H1 (cell line): ENCODE measurements around the gene CD300C. TPM values are rescaled to one million over a fixed set of nuclear protein-coding genes. Genes with fewer than 3 reads are reported as not detected.

Experiments
- CTCF ChIA-PET: fragments of 300-600 bp; sonication (Branson Sonifier 250); formaldehyde crosslinking; loops from one replicate; lab custom pipeline; 2021; ENCODE audit not compliant: partially characterized antibody; lab: Charles Lee
- POLR2A ChIA-PET: fragments of 300-600 bp; sonication (Branson Sonifier 250); formaldehyde crosslinking; loops from one replicate; lab custom pipeline; 2021; ENCODE audit warnings: inconsistent platforms; ENCODE audit not compliant: partially characterized antibody; lab: Charles Lee
- DNase-seq, 2 experiments: peaks; one replicate each; pipeline versions ENCODE4 v3.0.0 to v3.0.0-alpha.2; 2010 to 2022; ENCODE audit warnings: low spot score in 2 of 2, low read depth in 1 of 2, mixed read lengths in 1 of 2
- FAIRE-seq: peaks from 2 replicates; lab custom pipeline; 2011; peaks lifted over from hg19 to GRCh38; lab: Jason Lieb, UNC
- H2AFZ ChIP-seq: 2 replicates; pipeline ENCODE4 v1.8.1; 2012; ENCODE audit warnings: low read length, inconsistent platforms
- H2AK5ac ChIP-seq: 2 replicates; pipeline ENCODE4 v1.6.1; 2013; ENCODE audit warnings: low read depth, low read length
- H2BK120ac ChIP-seq: replicated peaks from 2 replicates; pipeline ENCODE3; 2013; ENCODE audit warnings: low read depth, low read length, inconsistent platforms
- H2BK12ac ChIP-seq: 2 replicates; pipeline ENCODE4 v1.6.1; 2013; ENCODE audit warnings: low read depth, low read length
- H2BK15ac ChIP-seq: 2 replicates; pipeline ENCODE4 v1.6.1; 2013; ENCODE audit warnings: low read length
- H2BK20ac ChIP-seq: 2 replicates; pipeline ENCODE4 v1.6.1; 2013; ENCODE audit warnings: low read length
- H2BK5ac ChIP-seq: 2 replicates; pipeline ENCODE4 v1.6.1; 2013; ENCODE audit warnings: low read depth, low read length
- H3K14ac ChIP-seq: 2 replicates; pipeline ENCODE4 v1.6.1; 2013; ENCODE audit warnings: inconsistent platforms; ENCODE audit not compliant: insufficient read length
- H3K18ac ChIP-seq: 2 replicates; pipeline ENCODE4 v1.6.1; 2013; ENCODE audit warnings: low read length; ENCODE audit errors: extremely low read depth
- H3K23ac ChIP-seq: 2 replicates; pipeline ENCODE4 v1.6.1; 2013; ENCODE audit warnings: inconsistent platforms; ENCODE audit not compliant: insufficient read length
- H3K23me2 ChIP-seq: 2 replicates; pipeline ENCODE4 v1.6.1; 2013; ENCODE audit warnings: low read depth, low read length
- H3K27ac ChIP-seq: 2 replicates; pipeline ENCODE4 v1.6.1; 2011; ENCODE audit warnings: low read depth, low read length, inconsistent platforms
- H3K27me3 ChIP-seq, 4 experiments: replicated peaks in 1 of 4; 1 replicate in 1 of 4; 2 replicates in 3 of 4; pipeline versions ENCODE4 v1.6.1 to v1.8.1; 2011 to 2013; ENCODE audit warnings: low read length in 3 of 4, mild to moderate bottlenecking in 3 of 4, inconsistent platforms in 2 of 4, mixed read lengths in 2 of 4, moderate library complexity in 1 of 4; ENCODE audit not compliant: control insufficient read depth in 3 of 4, insufficient read depth in 3 of 4; ENCODE audit errors: extremely low read depth in 1 of 4
- H3K36me3 ChIP-seq, 4 experiments: 2 replicates each; pipeline versions ENCODE4 v1.6.1 to v1.8.1; 2011 to 2013; ENCODE audit warnings: mild to moderate bottlenecking in 4 of 4, low read length in 3 of 4, moderate library complexity in 2 of 4, control low read depth in 1 of 4, inconsistent platforms in 1 of 4; ENCODE audit not compliant: insufficient read depth in 4 of 4, control insufficient read depth in 2 of 4
- H3K4ac ChIP-seq: replicated peaks from 2 replicates; pipeline ENCODE3; 2013; ENCODE audit warnings: low read length, low read depth, mixed read lengths, inconsistent platforms; ENCODE audit not compliant: insufficient read length
- H3K4me1 ChIP-seq, 4 experiments: replicated peaks in 1 of 4; 1 replicate in 1 of 4; 2 replicates in 3 of 4; pipeline versions ENCODE4 v1.6.1 to v1.8.1; 2011 to 2013; ENCODE audit warnings: low read length in 3 of 4, inconsistent platforms in 2 of 4, mixed read lengths in 1 of 4; ENCODE audit not compliant: insufficient read depth in 4 of 4, control insufficient read depth in 3 of 4
- H3K4me2 ChIP-seq, 2 experiments: 2 replicates each; pipeline versions ENCODE4 v1.6.1 to v1.8.1; 2011 to 2013; ENCODE audit warnings: low read depth in 2 of 2, low read length in 2 of 2, control low read depth in 1 of 2, inconsistent platforms in 1 of 2, mild to moderate bottlenecking in 1 of 2; ENCODE audit not compliant: insufficient read depth in 1 of 2
- H3K4me3 ChIP-seq, 4 experiments: fragments of 200-600, 300-600 bp in 1 of 4; sonication (generic), shearing (Covaris generic), sonication (Bioruptor Twin) in 1 of 4; 2 replicates each; pipeline versions ENCODE4 v1.5.1 to v1.8.1; 2011 to 2016; ENCODE audit warnings: low read length in 4 of 4, low read depth in 3 of 4, control low read depth in 2 of 4, inconsistent platforms in 2 of 4, mild to moderate bottlenecking in 2 of 4, mixed read lengths in 1 of 4, moderate library complexity in 1 of 4; ENCODE audit not compliant: insufficient read depth in 2 of 4; ENCODE audit errors: extremely low read depth in 1 of 4
- H3K56ac ChIP-seq: replicated peaks from 2 replicates; pipeline ENCODE3; 2013; ENCODE audit warnings: low read depth, mild to moderate bottlenecking, mixed read lengths, low read length, inconsistent platforms; ENCODE audit not compliant: insufficient read length
- H3K79me1 ChIP-seq: 2 replicates; pipeline ENCODE4 v1.6.1; 2013; ENCODE audit warnings: low read depth, low read length, control low read depth
- H3K79me2 ChIP-seq, 2 experiments: 2 replicates each; pipeline versions ENCODE4 v1.6.1 to v1.8.1; 2012 to 2013; ENCODE audit warnings: low read length in 2 of 2, mild to moderate bottlenecking in 2 of 2, inconsistent platforms in 1 of 2; ENCODE audit not compliant: insufficient read depth in 2 of 2, control insufficient read depth in 1 of 2
- H3K9ac ChIP-seq, 4 experiments: replicated peaks in 1 of 4; 1 replicate in 1 of 4; 2 replicates in 3 of 4; pipeline versions ENCODE4 v1.6.1 to v1.8.1; 2011 to 2013; ENCODE audit warnings: low read depth in 3 of 4, low read length in 3 of 4, control low read depth in 2 of 4, mild to moderate bottlenecking in 2 of 4, moderate library complexity in 2 of 4, inconsistent platforms in 1 of 4; ENCODE audit errors: extremely low read depth in 1 of 4
- H3K9me3 ChIP-seq, 2 experiments: 2 replicates each; pipeline versions ENCODE4 v1.6.1 to v1.8.1; 2012 to 2013; ENCODE audit warnings: mild to moderate bottlenecking in 2 of 2, moderate library complexity in 2 of 2, control low read depth in 1 of 2, inconsistent platforms in 1 of 2, low read depth in 1 of 2, low read length in 1 of 2, mixed read lengths in 1 of 2; ENCODE audit not compliant: insufficient read depth in 2 of 2
- H4K20me1 ChIP-seq, 2 experiments: replicated peaks in 1 of 2; 2 replicates each; pipeline versions ENCODE3 to v1.8.1; 2011 to 2013; ENCODE audit warnings: inconsistent platforms in 2 of 2, low read length in 2 of 2, mild to moderate bottlenecking in 1 of 2; ENCODE audit not compliant: insufficient read depth in 2 of 2, control insufficient read depth in 1 of 2
- H4K5ac ChIP-seq: 2 replicates; pipeline ENCODE4 v1.6.1; 2013; ENCODE audit warnings: low read length, low read depth, mixed read lengths, inconsistent platforms; ENCODE audit not compliant: insufficient read length
- H4K8ac ChIP-seq: 2 replicates; pipeline ENCODE4 v1.8.0; 2013; ENCODE audit warnings: mild to moderate bottlenecking, moderate library complexity, low read length, inconsistent platforms; ENCODE audit not compliant: insufficient read depth; ENCODE audit errors: extremely low read depth
- H4K91ac ChIP-seq: replicated peaks from 2 replicates; pipeline ENCODE3; 2013; ENCODE audit warnings: low read length, mixed read lengths, inconsistent platforms; ENCODE audit not compliant: insufficient read length
- BCL11A ChIP-seq, 2 experiments: IDR thresholded peaks; one replicate each; pipeline ENCODE4 v1.6.1; 2011; ENCODE audit warnings: low read depth in 2 of 2, low read length in 2 of 2, mild to moderate bottlenecking in 2 of 2
- EP300 ChIP-seq, 2 experiments: IDR thresholded peaks; 1 replicate in 1 of 2; 2 replicates in 1 of 2; pipeline ENCODE4 v1.6.1; 2011 to 2012; ENCODE audit warnings: low read depth in 2 of 2, low read length in 2 of 2, mild to moderate bottlenecking in 2 of 2, borderline replicate concordance in 1 of 2, inconsistent platforms in 1 of 2, moderate library complexity in 1 of 2
- JUN ChIP-seq: IDR thresholded peaks from 2 replicates; pipeline ENCODE4 v1.6.1; 2011; ENCODE audit warnings: low read depth, mild to moderate bottlenecking, improper control_type of control experiment, low read length
- JUND ChIP-seq: IDR thresholded peaks from 2 replicates; pipeline ENCODE4 v1.6.1; 2011; ENCODE audit warnings: mild to moderate bottlenecking, improper control_type of control experiment, low read length
- KDM1A ChIP-seq: fragments of 200-600, 300-600 bp; sonication (generic); IDR thresholded peaks from 2 replicates; pipeline ENCODE4 v1.7.1; 2016; ENCODE audit warnings: mild to moderate bottlenecking, low read length, borderline replicate concordance
- NANOG ChIP-seq: IDR thresholded peaks from 2 replicates; pipeline ENCODE4 v1.6.1; 2011; ENCODE audit warnings: low read length, low read depth, mild to moderate bottlenecking, inconsistent platforms; ENCODE audit not compliant: insufficient read depth, poor library complexity, severe bottlenecking
- SIX5 ChIP-seq: IDR thresholded peaks from 2 replicates; pipeline ENCODE4 v1.6.1; 2011; ENCODE audit warnings: mild to moderate bottlenecking, low read depth, low read length
- ZNF274 ChIP-seq: IDR thresholded peaks from 2 replicates; pipeline ENCODE4 v1.7.0; 2012; ENCODE audit warnings: low read length, borderline replicate concordance; ENCODE audit errors: extremely low read depth
- WGBS, 2 experiments: shearing (Covaris generic) in 1 of 2; methylation state at CpG; one replicate each; pipeline versions ENCODE4 v1.1.6 to v1.1.7; 2013 to 2015; ENCODE audit warnings: low lambda C conversion rate in 2 of 2, mixed read lengths in 2 of 2, inconsistent platforms in 1 of 2, low coverage in 1 of 2, missing lambda C conversion rate in 1 of 2; ENCODE audit not compliant: insufficient replicate concordance in 2 of 2, insufficient coverage in 1 of 2, insufficient read length in 1 of 2; ENCODE audit errors: extremely low coverage in 1 of 2, missing lambda C conversion rate in 1 of 2; 5-methylcytosine and 5-hydroxymethylcytosine counted together
- polyA plus RNA-seq, 7 experiments: library from polyadenylated mRNA; depleted of rRNA in 3 of 7; stranded (reverse) in 5 of 7; unstranded in 2 of 7; fragments of >200 nt in 5 of 7; fragments of 200-250 nt in 2 of 7; gene quantifications; 1 replicate in 5 of 7; 2 replicates in 1 of 7; 4 replicates in 1 of 7; pipeline versions ENCODE4 v1.2.1 to v1.2.3, GENCODE V29; 2011 to 2013; ENCODE audit warnings: missing spikeins in 2 of 7, mixed read lengths in 2 of 7
- total RNA-seq: library from RNA; stranded (reverse); fragmentation: NEBNext Ultra II Directional; extraction: Animal tissue kit (Norgen Biotek cat#: 25700); gene quantifications from 2 replicates; pipeline ENCODE4 v1.2.1, GENCODE V29; 2021
- TF ChIP-seq, protein P1 (sequence below): IDR thresholded peaks from 2 replicates; pipeline ENCODE4 v1.6.1; 2011; ENCODE audit warnings: low read depth, mild to moderate bottlenecking, low read length; ENCODE audit not compliant: insufficient read depth
- TF ChIP-seq, protein P2 (sequence below): IDR thresholded peaks from 2 replicates; pipeline ENCODE4 v1.6.1; 2012; ENCODE audit warnings: inconsistent platforms
- TF ChIP-seq, protein P3 (sequence below): IDR thresholded peaks from 2 replicates; pipeline ENCODE4 v1.6.1; 2012; ENCODE audit warnings: low read length, inconsistent platforms

Gene CD300C
- total and polyA plus RNA-seq, 2 of the 8 experiments (the other 6 are each of a cell fraction or from before 2014, with no cell fraction given), result not detected

DNA sequence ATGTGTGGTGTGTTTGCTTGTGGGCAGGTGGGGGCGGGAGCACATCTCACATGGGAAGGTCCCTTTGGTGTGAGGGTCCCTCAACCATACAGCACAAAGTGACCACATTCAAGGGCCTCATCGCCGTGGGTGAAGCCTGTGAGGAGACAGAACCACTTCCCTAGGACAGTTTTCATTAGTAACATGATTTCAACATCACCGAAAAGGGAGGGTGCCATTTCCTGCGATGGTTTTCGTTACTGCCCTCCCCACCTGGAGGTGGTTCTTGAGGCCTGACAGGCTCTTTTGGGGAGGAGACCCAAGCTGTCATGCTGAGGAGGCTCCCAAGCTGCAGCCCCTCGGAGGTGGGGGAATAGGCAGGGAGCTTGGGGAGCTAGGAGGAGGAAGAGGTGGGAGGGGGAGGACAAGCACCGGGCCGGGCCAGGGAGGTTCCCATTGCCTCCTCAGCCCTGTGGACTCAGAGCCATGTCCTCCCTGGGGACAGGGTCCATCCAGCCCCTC lies 24.2 kb downstream of the CD300C start:
- Histone ChIP-seq H2AK5ac (no peak overlapping the region), H3K79me1 (no peaks in the 10 kb centered on the region), H2BK12ac (no peak overlapping the region), H3K4ac (no peak overlapping the region), H2AFZ (no peak overlapping the region), H3K4me2 (no peak overlapping the region), H3K23ac (no peak overlapping the region), H2BK120ac (no peak overlapping the region), H3K36me3 (no peaks in the 10 kb centered on the region), H3K27me3 (peaks cover 0 to under 1% (median 0%) of the 10 kb centered on the region in 4 experiments; a peak in 1 of 7 replicates), H2BK20ac (no peak overlapping the region), H4K20me1 (peaks cover 0 to 2% of the 10 kb centered on the region in 2 experiments), H3K14ac (no peak overlapping the region), H4K8ac (no peak overlapping the region), H3K4me1 (no peaks in the 10 kb centered on the region), H3K79me2 (no peaks in the 10 kb centered on the region), H4K91ac (no peak overlapping the region), H2BK15ac (no peak overlapping the region), H3K9me3 (peaks cover 14 to 24% of the 10 kb centered on the region in 2 experiments; a peak in 3 of 4 replicates), H2BK5ac (no peak overlapping the region), H3K18ac (no peak overlapping the region), H3K56ac (no peak overlapping the region), H4K5ac (no peak overlapping the region), H3K4me3 (no peak overlapping the region), H3K23me2 (no peaks in the 10 kb centered on the region), H3K9ac (no peak overlapping the region), H3K27ac (no peak overlapping the region)
- DNase-seq (no peak), FAIRE-seq (no peak)
- POLR2A ChIA-PET, result no interaction called here
- 91% methylated on average over 7 of the region's 9 CpGs; no CpG with 5 or more reads in 1 of the 2 experiments for WGBS, 2 experiments
- CTCF ChIA-PET, result interaction anchor here (1.0 to 1.7 kb wide), 4 partner anchors 64 to 163 kb away, joined by 3 to 6 read pairs (median 4); partner anchors contain the start of gene BTBD17
- TF ChIP-seq JUND (no peak), BCL11A (IDR thresholded peaks at IDR 0.05; ENCODE audit: low read depth in 2 of 2, low read length in 2 of 2) (no peak), KDM1A (no peak), JUN (no peak), EP300 (IDR thresholded peaks at IDR 0.05; ENCODE audit: borderline replicate concordance in 1 of 2, low read depth in 2 of 2, low read length in 2 of 2) (no peak), SIX5 (no peak), NANOG (no peak), ZNF274 (no peak)
- TF ChIP-seq, protein P1, sequence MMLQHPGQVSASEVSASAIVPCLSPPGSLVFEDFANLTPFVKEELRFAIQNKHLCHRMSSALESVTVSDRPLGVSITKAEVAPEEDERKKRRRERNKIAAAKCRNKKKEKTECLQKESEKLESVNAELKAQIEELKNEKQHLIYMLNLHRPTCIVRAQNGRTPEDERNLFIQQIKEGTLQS, result no peak
- TF ChIP-seq, protein P2, sequence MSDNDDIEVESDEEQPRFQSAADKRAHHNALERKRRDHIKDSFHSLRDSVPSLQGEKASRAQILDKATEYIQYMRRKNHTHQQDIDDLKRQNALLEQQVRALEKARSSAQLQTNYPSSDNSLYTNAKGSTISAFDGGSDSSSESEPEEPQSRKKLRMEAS, result no peak
- TF ChIP-seq, protein P3, sequence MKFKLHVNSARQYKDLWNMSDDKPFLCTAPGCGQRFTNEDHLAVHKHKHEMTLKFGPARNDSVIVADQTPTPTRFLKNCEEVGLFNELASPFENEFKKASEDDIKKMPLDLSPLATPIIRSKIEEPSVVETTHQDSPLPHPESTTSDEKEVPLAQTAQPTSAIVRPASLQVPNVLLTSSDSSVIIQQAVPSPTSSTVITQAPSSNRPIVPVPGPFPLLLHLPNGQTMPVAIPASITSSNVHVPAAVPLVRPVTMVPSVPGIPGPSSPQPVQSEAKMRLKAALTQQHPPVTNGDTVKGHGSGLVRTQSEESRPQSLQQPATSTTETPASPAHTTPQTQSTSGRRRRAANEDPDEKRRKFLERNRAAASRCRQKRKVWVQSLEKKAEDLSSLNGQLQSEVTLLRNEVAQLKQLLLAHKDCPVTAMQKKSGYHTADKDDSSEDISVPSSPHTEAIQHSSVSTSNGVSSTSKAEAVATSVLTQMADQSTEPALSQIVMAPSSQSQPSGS, result no peak
